HG02840 (cell line): Measurements from ENCODE around the gene RGMA.
"Not testable (repeated sequence)": the region's sequence is repeated elsewhere in the genome, so short reads cannot be mapped to it uniquely, and the experiment has no call there.

ENCODE experiments used
- ATAC-seq: cut with Tn5 transposase; IDR thresholded peaks from one replicate; pipeline ENCODE4 v1.9.1; 2021; ENCODE audit warnings: mild to moderate bottlenecking, moderate library complexity, moderate number of reproducible peaks; ENCODE audit not compliant: unreplicated experiment, low FRiP score

Gene RGMA

DNA sequence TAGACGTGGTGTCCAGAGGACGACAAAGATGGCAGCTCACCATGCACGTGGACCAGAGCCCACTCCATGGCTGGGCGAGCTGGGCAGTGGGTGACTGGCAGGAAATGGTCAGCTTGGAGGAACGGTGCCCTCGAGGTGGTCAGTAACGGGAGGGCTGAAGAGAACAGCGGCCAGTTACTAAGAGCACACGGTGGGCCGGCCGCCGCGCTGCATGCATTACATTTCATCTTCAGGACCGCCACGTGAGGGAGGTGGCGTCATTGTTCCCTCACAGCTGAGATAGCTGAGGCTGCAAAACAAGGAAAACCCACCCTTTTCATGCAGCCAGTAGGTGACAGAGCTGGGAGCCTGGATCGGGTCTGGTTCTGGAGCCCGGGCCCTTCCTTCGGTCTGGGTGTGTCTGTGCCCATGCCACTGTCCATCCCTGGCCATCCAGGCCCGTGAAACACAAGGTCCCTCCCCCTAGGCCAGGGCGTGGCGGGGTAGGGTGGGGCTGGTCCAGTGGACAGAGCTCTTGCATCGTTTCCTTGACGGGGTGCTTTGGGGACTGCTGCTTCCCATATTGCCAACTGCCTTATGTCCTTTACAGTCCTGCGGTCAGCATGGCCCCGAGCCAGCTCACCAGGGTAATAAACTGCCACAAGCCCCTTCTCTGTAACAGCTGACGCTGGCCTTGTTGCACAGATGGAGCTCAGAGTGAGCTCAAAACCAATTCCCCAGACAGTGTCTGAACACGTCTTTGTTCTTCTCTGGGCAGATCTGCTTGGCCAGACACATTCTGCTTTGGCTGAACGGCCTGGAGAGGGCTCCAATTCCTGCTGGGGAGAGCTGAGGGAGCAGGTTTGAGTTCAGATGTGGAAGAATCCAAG lies 51.8 kb downstream of the RGMA start:
- ATAC-seq, result no peak

DNA sequence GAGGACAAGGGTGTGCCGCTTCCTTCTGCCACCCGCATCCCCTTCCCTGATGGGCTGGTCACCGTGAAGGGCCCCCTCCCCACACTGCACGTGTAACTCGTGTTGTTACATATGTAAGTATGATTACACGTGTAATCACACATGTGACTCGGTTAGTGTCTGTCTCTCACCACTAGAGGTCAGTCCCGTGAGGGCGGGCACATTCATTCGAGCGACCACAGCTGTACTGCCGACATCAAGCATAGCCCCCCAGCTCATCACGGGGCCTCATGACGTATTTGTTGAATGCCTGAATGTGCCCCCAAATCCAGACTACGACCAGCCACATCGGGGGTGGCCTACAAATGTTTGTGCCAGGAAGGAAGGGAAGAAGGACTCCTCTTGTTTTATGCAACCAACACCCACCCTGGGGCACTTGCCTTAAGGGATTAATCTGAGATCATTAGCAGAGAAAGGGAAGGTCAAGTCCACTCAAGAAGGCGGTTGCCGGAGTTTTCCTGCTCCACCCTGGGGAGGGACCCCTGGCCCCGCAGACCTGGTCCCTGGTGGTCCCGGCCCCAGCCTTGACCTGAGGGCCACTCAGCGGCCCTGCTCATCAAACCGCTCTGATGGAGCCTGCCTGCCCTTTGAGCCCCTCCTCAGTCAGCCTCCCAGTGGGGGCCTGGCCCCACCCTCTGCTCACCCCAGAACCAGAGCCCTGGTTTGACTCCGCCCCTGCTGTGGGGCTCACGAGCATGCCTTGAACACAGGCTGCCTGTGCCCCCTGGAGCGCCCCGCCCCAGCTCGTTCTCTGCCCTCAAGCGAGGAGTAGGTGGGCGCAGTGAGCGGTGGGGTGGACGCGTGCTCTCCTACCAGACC lies 52.8 kb downstream of the RGMA start:
- peak; percentile 71 for ATAC-seq

DNA sequence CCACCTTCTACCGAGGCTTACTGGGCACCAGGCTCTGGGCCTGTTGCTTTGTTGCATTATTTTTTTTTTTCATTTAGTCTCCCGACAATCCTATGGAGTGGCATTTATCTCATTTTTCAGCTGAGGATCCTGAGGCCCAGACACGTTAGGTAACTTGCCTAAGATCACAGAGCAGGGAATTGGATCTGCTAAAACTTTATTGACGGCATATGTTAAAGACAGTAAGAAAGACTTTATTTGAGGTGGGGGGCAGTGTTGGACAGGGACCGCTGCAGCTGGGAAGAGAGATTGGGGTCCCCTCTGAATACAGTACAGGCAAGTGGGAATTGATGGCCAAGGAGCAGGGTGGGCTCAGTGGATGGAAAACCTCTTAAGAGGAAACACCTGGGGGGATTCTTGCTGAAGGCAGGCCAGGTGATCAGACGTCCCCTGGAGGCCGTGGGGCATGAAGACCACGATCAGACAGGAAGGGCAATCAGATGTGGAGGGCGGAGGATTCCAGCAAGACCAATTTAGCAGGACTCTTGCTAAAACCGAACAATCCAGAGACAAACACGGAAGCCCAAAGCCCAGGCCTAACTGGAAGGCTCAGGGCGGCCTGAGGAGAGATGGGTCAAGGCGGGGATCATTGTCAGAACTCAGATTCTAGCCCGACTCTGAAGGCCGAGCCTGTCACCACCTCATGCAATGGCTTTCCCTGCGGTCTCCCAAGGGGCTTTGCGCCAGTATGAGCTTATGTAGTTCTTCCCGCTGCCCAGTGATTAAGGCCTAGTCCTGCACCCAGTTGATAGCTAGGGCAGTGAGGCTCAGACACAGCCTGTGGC lies 53.7 kb downstream of the RGMA start:
- ATAC-seq, result no peak

DNA sequence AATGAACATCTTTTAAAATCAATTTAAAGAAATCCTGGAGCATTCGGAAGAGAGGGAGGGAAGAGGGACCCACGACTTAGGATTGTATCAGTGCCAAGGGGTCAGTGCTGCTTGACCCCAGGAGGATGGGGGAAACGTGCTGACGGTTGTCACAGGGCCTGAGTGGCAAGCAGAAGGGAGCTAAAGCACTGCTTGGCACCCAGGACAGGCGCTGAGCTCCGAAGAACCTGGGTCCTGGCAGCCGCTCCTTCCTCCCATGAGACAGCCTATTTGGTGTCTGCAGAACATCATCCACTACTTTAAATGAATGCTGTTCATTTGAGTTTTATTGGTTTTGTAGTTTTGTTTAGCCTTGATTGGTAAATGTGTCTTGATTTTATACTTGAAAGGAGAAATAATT lies 54.5 kb downstream of the RGMA start:
- no peak for ATAC-seq

DNA sequence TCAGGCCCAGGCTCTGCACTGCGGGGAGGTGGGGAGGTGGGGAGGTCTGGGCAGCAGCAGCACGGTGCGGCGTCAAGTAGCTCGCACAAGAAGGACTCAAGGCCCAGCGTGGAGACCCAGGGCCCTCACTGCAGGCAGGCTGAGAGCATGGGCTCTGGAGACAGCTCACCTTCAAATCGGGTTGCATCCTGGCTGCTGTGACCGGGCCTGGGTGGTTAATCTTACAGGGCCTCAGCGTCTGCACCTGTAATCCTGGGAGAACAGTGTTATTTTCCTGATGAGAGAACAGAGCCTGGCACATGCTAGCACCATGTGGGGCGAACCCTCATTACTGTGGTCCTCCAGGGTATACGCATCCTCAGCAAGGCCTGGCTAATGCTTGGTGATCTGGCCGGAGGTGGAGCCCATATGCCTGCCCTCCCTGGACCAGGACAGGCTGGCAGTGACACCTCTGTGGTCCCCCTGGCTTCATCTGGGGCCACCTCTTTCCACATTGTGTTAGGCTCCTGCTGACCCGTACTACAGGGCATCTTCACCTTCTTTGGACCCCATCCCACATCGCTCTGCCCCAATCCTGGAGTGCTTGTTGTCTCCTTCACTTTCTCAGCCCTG lies 55.5 kb downstream of the RGMA start:
- no peak for ATAC-seq

DNA sequence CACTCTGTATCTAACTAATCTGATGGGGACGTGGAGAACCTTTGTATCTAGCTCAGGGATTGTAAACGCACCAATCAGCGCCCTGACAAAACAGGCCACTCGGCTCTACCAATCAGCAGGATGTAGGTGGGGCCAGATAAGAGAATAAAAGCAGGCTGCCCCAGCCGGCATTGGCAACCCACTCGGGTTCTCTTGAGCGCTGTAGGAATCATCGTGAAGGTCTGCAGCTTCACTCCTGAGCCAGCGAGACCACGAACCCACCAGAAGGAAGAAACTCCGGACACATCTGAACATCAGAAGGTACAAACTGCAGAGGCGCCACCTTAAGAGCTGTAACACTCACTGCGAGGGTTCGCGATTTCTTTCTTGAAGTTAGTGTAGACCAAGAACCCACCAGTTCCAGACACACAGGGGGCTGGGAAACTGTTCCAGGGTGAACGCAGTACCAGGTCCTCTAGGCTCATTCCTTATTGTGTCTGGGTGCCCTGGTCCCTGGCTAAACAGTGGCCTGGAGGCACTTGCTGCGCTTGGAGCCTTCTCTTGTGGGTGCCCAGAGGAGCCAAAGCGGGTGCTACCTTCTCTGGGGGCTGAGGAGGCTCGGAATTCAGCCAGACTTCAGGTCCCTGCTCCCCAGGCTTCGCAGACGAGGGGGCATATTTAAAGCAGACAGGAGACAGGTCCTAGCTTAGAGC lies 56.4 kb downstream of the RGMA start:
- not testable (repeated sequence) for ATAC-seq

DNA sequence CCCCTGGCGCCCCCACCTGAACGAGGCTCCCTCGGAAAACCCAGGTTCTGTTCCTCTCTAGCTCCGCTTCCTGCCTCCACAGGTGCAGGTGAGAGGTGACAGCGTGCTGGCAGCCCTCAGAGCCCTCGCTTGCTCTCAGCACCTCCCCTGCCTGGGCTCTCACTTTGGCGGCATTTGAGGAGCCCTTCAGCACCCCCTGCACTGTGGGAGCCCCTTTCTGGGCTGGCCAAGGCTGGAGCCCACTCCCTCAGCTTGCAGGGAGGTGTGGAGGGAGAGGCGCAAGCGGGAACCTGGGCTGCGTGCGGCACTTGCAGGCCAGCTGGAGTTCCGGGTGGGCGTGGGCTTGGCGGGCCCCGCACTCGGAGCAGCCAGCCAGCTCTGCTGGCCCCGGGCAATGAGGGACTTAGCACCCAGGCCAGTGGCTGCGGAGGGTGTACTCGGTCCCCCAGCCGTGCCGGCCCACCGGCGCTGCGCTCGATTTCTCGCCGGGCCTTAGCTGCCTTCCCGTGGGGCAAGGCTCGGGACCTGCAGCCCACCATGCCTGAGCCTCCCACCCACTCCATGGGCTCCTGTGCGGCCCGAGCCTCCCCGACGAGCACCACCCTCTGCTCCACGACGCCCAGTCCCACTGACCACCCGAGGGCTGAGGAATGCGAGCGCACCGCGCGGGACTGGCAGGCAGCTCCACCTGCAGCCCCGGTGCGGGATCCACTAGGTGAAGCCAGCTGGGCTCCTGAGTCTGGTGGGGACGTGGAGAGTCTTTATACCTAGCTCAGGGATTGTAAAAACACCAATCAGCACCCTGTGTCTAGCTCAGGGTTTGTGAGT lies 57.2 kb downstream of the RGMA start:
- ATAC-seq, result not testable (repeated sequence)

DNA sequence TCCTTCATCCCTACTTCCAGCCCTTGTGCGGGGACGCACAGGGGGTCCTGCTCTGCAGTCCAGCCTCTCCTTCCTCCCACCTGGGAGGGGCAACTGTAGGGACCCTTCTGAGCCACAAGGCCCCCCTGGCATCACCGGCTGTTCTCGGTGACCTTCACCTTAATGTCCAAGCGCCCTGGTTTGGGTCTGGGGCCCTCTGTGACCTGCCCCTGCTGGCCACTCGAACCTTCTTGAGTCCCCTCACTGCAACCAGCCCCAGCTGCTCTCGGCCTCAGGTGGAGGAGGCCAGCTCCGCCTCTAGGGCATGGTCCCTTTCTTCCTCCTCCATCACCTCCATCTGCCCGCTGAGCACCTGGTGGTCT lies 57.9 kb downstream of the RGMA start:
- ATAC-seq, result no peak

DNA sequence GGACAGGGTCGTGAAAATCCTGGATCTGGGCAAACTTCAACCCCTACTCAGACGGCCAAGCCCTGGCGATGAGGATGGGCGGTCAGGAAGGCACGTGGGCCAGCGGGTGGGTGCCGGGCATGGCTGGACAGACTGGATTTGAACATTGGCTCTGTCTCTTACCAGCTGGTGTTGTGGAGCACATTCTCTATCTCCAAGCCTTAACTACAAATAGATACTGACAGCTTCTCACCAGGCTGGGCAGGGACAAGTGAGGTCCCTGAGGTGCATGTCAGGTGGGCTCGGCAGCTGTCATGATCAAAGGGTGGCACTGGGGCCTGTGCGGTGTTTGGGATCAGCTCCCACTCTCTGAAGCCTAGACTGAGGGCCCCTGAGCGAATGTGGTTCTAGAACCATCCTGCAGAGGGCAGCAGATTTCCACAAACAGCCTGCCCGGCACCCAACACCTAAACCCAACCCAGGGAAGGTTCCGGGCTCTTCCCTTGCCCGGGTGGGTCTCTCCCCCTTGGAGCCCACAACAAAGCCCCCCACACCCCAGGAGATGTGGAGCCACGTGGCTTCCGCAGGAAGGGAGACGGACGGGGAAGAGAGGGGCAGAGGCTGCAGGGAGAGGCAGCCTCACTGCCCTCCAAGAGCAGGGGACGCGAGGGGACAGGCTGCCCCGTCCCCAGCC lies 58.4 kb downstream of the RGMA start:
- peak; percentile 57 for ATAC-seq

DNA sequence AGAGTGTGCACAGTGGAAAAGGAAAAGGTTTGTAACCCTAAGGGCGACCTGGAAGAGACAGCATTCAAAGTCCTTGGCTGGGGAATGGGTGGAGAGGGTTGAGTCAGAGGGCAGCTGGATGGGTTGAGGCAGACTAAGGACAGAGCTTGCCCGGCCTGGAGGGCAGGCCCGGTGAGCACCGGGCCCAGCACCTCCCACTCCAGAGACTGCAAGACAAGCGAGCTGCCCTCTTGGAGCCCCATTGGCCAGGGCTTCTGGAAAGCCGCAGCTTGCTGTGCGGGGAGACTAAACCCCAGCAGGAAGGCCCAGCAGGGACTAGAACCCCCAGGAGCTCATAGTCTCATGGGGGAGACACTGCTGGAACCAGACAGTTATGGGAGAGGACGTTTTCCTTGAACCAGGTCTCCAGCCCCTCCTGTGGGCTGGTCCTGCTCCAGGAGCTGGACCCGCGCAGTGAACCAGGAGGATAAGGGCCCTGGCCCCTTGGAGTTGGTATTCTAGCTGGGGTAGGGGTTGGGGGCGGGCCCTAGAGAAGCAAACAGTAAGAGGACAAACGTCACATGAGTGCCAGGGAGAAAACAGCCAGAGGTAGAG lies 59.1 kb downstream of the RGMA start:
- ATAC-seq, result no peak

DNA sequence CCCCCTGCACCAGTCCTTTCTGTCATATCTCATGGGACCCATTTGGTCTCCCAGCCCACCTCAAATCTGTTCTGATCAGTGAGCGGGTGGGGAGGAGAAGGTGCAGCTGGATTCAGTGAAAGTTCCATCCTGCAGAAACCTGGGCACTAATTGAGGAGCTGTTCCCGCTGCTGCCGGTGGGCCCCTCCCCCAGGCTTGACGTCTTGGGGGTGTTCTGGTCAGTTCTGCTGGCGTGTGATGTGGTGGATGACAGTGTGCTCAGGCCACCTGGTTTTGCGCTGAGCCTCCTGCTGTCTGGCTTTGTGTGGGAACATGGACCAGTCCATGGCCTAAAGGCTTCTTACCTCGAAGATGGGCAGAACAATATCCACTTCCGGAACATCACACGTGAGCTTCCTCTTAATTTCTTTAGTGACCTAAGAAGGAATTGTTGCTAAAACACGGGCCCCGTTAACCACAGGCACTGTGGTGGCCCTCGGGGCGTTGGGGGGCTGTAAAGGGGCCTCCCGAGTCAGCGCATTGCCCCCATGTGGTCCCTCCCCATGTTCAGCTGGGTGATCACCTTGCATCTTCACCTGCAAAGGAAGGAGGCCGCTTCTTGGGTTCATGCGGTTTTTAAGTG lies 59.7 kb downstream of the RGMA start:
- ATAC-seq, result no peak

DNA sequence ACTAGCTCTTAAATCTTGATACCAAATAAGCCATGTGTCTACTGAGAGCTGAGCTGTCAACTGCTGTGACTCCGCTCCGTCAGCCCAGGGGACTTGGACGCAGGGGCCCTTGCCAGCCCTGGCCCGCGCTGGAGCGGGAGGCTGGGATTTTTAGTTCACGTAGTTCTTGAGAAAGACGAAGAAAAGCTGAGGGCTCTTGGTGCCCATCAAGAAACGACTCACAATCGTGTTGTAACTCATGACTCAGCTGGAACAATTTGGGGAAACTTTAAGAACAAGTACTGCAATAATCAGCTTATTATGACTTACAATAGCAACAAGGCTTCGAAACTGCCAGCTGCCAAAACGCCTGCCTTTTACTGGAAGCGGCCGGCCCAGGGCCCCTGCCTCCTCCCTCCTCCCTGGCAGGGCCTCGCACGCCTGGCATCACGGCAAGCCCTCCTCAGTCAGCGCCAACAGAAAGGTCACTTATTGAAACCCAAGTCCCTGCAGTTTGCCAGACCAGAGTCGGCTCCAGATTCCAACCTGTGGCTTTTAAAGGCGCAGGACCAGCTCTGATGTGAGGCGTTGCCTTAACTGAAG lies 60.3 kb downstream of the RGMA start:
- ATAC-seq, result no peak

DNA sequence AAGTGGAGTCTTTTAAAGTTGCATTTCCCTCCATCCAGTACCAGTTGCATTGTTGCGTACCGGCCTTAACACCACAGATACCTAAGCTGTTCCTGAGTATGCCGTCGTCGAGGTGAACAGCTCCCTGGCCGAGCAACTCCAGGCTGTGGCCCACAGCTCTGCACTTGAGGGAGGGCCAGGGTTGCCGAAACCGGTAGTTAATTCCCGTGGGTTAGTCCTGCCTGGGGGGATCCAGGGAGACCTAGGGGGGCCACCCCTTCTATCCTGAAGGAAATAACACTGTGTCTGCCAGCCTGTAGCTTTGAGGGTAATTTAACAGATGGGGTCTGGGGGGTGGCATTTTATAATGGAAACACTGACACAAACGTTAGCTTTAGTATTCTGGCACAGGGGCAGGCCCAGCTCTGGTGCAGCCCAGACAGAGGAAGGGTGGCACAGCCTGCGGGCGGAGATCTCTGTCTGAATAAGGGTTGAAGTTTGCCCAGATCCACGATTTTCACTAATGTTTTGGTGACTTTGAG lies 60.8 kb downstream of the RGMA start:
- no peak for ATAC-seq

DNA sequence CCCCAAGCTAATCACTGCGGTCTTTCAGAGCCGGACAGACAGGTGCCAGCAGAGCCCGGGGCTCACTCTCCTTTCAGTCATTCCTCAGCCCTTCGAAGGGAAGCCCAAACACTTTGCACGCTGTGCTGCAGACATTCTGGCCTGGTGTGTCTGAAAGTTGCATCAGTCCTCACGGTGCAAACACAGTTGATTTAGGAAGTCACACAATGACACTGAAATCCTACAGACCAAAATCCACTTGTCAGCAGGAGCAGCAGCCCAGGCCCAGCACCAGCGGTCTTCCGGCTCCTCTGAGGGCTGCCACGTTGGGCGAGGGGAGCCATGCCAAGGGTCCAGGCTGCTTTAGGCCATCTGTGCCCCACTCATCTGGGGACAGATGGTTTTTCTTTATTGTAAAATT lies 61.6 kb downstream of the RGMA start:
- ATAC-seq, result no peak

DNA sequence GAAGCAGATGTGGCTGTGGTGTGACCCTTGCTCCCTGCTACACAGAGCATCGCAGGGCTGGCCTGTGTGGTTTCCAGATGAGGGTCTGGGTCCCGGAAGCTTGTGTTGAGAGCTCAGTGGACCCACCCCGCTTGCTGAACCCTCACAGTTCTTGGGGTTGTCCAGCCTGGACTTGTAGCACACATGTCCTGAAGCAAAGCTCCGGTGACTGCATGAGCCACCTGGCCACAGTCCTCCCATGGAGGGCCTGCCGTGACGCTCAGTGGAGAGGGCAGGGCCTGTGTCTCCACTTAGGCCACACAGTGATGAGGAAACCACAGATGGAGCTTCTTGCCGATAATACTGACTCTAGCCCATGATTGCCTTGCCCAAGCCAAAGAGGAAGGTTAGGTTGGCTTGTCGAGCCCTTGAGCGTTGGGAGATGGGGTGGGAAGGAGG lies 62.6 kb downstream of the RGMA start:
- no peak for ATAC-seq

DNA sequence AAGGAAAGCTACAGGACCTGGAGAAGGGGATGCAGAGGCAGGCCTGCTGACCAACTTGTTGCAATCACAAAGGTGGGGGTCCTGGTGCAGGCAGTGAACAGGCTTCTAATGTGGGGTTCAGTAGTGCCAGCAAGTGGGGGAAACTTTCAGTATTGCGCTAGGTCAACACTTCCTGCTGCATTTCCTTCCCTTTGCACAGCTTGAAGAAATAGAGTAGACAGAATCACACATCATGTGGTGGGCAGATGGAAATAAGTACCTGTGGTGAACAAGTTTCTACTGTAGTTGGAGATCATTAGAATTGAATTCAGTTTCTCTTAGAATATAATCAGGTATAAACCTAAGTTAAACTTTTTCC lies 63.4 kb downstream of the RGMA start:
- ATAC-seq, result no peak
